SK-N-SH (cell line): ENCODE data around the gene UQCRHL. TPM values are rescaled to one million over a fixed set of nuclear protein-coding genes. Genes with fewer than 3 reads are reported as not detected.

ENCODE experiments used
- CTCF ChIA-PET: fragments of 300-600, 350-600 bp; formaldehyde crosslinking; extraction: SDS; loops from one replicate; lab custom pipeline; 2021; lab: Yijun Ruan, JAX
- POLR2A ChIA-PET: fragments of 350-600 bp; sonication (Branson Sonifier 250); formaldehyde crosslinking; extraction: SDS; loops from one replicate; lab custom pipeline; 2020; ENCODE audit warnings: antibody characterized with exemption, inconsistent platforms; lab: Yijun Ruan, JAX
- DNase-seq: peaks from one replicate; pipeline ENCODE4 v3.0.0; 2012
- H2AFZ ChIP-seq: fragments of 200-600 bp; sonication (generic); 2 replicates; pipeline ENCODE4 v1.8.1; 2016; ENCODE audit warnings: antibody characterized with exemption, mild to moderate bottlenecking, low read depth
- H3F3A ChIP-seq: fragments of 200-600 bp; sonication (generic); replicated peaks from 2 replicates; pipeline ENCODE3; 2016; ENCODE audit warnings: antibody characterized with exemption, mild to moderate bottlenecking; ENCODE audit not compliant: insufficient read depth
- H3K27ac ChIP-seq, 2 experiments: fragments of 200-500 bp in 1 of 2; fragments of 200-600 bp in 1 of 2; sonication (Bioruptor generic) in 1 of 2; sonication (generic), shearing (Covaris generic) in 1 of 2; 2 replicates each; pipeline versions ENCODE4 v1.5.1 to v1.6.1; 2014 to 2016; ENCODE audit warnings: low read depth in 2 of 2, inconsistent platforms in 1 of 2, low read length in 1 of 2, mild to moderate bottlenecking in 1 of 2, mixed read lengths in 1 of 2
- H3K27me3 ChIP-seq: fragments of 200-600 bp; sonication (generic), shearing (Covaris generic); 2 replicates; pipeline ENCODE4 v1.6.1; 2016; ENCODE audit warnings: mixed run types; ENCODE audit not compliant: insufficient read depth
- H3K36me3 ChIP-seq, 2 experiments: fragments of 200-500 bp in 1 of 2; fragments of 200-600 bp in 1 of 2; sonication (Bioruptor generic) in 1 of 2; sonication (generic) in 1 of 2; replicated peaks in 1 of 2; 2 replicates each; pipeline versions ENCODE3 to v1.5.1; 2014 to 2016; ENCODE audit warnings: low read length in 1 of 2, mild to moderate bottlenecking in 1 of 2; ENCODE audit not compliant: insufficient read depth in 2 of 2, control insufficient read depth in 1 of 2
- H3K4me1 ChIP-seq, 2 experiments: fragments of 200-500 bp in 1 of 2; fragments of 200-600 bp in 1 of 2; sonication (Bioruptor generic) in 1 of 2; sonication (generic), shearing (Covaris generic) in 1 of 2; 2 replicates each; pipeline versions ENCODE4 v1.5.1 to v1.6.1; 2014 to 2016; ENCODE audit warnings: low read depth in 1 of 2, low read length in 1 of 2, mixed run types in 1 of 2; ENCODE audit not compliant: insufficient read depth in 2 of 2, control insufficient read depth in 1 of 2
- H3K4me2 ChIP-seq: fragments of 200-600 bp; sonication (generic), shearing (Covaris generic); 2 replicates; pipeline ENCODE4 v1.6.1; 2017; ENCODE audit warnings: mixed run types
- H3K4me3 ChIP-seq, 2 experiments: fragments of 200-500 bp in 1 of 2; fragments of 200-600 bp in 1 of 2; sonication (Bioruptor generic) in 1 of 2; sonication (generic), shearing (Covaris generic) in 1 of 2; 2 replicates each; pipeline versions ENCODE4 v1.5.1 to v1.8.1; 2014 to 2016; ENCODE audit warnings: low read depth in 2 of 2, inconsistent platforms in 1 of 2, low read length in 1 of 2, mild to moderate bottlenecking in 1 of 2, mixed read lengths in 1 of 2, moderate library complexity in 1 of 2
- H3K79me2 ChIP-seq: fragments of 200-600 bp; sonication (generic); 2 replicates; pipeline ENCODE4 v1.8.1; 2017; ENCODE audit warnings: mild to moderate bottlenecking; ENCODE audit not compliant: insufficient read depth
- H3K9ac ChIP-seq: fragments of 200-600 bp; sonication (generic); 2 replicates; pipeline ENCODE4 v1.6.1; 2017; ENCODE audit warnings: mixed run types
- H3K9me2 ChIP-seq: fragments of 200-600 bp; sonication (generic); 2 replicates; pipeline ENCODE4 v1.6.1; 2017; ENCODE audit warnings: mixed run types
- H3K9me3 ChIP-seq: fragments of 200-600 bp; sonication (generic); 2 replicates; pipeline ENCODE4 v1.6.1; 2017; ENCODE audit warnings: mixed run types, mild to moderate bottlenecking, moderate library complexity
- H4K20me1 ChIP-seq: fragments of 200-600 bp; sonication (generic); 2 replicates; pipeline ENCODE4 v1.6.1; 2017; ENCODE audit warnings: mild to moderate bottlenecking, mixed run types; ENCODE audit not compliant: insufficient read depth
- CTCF ChIP-seq: fragments of 200-600 bp; sonication (generic); IDR thresholded peaks from 2 replicates; pipeline ENCODE4 v1.6.1; 2017; ENCODE audit warnings: antibody characterized with exemption, mild to moderate bottlenecking, moderate library complexity
- ELF1 ChIP-seq: IDR thresholded peaks from 2 replicates; pipeline ENCODE4 v1.4.0; 2012
- EZH2phosphoT487 ChIP-seq: fragments of 200-600 bp; sonication (generic); IDR thresholded peaks from 2 replicates; pipeline ENCODE4 v1.6.1; 2017; ENCODE audit warnings: low read depth, mixed run types, mild to moderate bottlenecking, antibody characterized with exemption, moderate library complexity, borderline replicate concordance
- FOXM1 ChIP-seq: IDR thresholded peaks from 2 replicates; pipeline ENCODE4 v1.4.0; 2012; ENCODE audit warnings: low read depth, mild to moderate bottlenecking
- GABPA ChIP-seq: IDR thresholded peaks from 2 replicates; pipeline ENCODE4 v1.4.0; 2012; ENCODE audit warnings: low read depth, mild to moderate bottlenecking
- GATA2 ChIP-seq: sonication (generic); formaldehyde crosslinking; IDR thresholded peaks from 2 replicates; pipeline ENCODE4 v1.5.0; 2020; ENCODE audit warnings: mild to moderate bottlenecking, missing genetic modification reagents
- MAX ChIP-seq: IDR thresholded peaks from 2 replicates; pipeline ENCODE4 v1.4.0; 2012; ENCODE audit warnings: low read depth
- NRF1 ChIP-seq: IDR thresholded peaks from 2 replicates; pipeline ENCODE4 v1.6.1; 2012; ENCODE audit warnings: low read depth, mild to moderate bottlenecking, low read length
- PBX3 ChIP-seq: IDR thresholded peaks from 2 replicates; pipeline ENCODE4; 2012
- RAD21 ChIP-seq: IDR thresholded peaks from 2 replicates; pipeline ENCODE4 v1.6.1; 2012; ENCODE audit warnings: mild to moderate bottlenecking, low read length
- RCOR1 ChIP-seq: fragments of 150-350 bp; IDR thresholded peaks from 2 replicates; pipeline ENCODE4 v1.6.1; 2017; ENCODE audit warnings: antibody characterized with exemption, low read length
- SIN3A ChIP-seq: IDR thresholded peaks from 2 replicates; pipeline ENCODE4 v1.6.1; 2012; ENCODE audit warnings: low read depth, mild to moderate bottlenecking, low read length, moderate library complexity, borderline replicate concordance
- SMC3 ChIP-seq: IDR thresholded peaks from 2 replicates; pipeline ENCODE4 v1.6.1; 2012; ENCODE audit warnings: low read depth, low read length, improper control_type of control experiment
- TAF1 ChIP-seq: IDR thresholded peaks from 2 replicates; pipeline ENCODE4 v1.6.1; 2012; ENCODE audit warnings: low read depth, mild to moderate bottlenecking, low read length, moderate library complexity, borderline replicate concordance
- TCF12 ChIP-seq: IDR thresholded peaks from 2 replicates; pipeline ENCODE4 v1.4.0; 2012
- USF2 ChIP-seq: fragments of 150-350 bp; IDR thresholded peaks from 2 replicates; pipeline ENCODE4 v1.6.1; 2017; ENCODE audit warnings: antibody characterized with exemption, low read length, low read depth, borderline replicate concordance
- YY1 ChIP-seq: IDR thresholded peaks from 2 replicates; pipeline ENCODE4 v1.4.0; 2012; ENCODE audit warnings: low read depth, mild to moderate bottlenecking
- ZBTB33 ChIP-seq: IDR thresholded peaks from 2 replicates; pipeline ENCODE4 v1.4.0; 2012; ENCODE audit warnings: low read depth, borderline replicate concordance
- WGBS: methylation state at CpG from one replicate; pipeline ENCODE4 v1.1.6; 2017; ENCODE audit warnings: low lambda C conversion rate; 5-methylcytosine and 5-hydroxymethylcytosine counted together
- polyA plus RNA-seq, 3 experiments: library from polyadenylated mRNA; depleted of rRNA; stranded (reverse); fragments of >200 nt; gene quantifications; 2 replicates each; pipeline ENCODE4 v1.2.3, GENCODE V29; 2012

Gene UQCRHL
- polyA plus RNA-seq, 1 of the 3 experiments (the other 2 are of a cell fraction): 2.8 TPM

GRCh38 chr1:15758343-15758931 lies 49.0 kb downstream of the UQCRHL start, which contains the start of gene FBLIM1:
TSS of gene FBLIM1 (plus strand) at chr1:15758795. CDS start at chr1:15764984, 6,189 bp downstream.
- DNase-seq: peak; percentile 78
- Histone ChIP-seq H3K27ac (peak within 1 kb of the TSS; percentile 84 to 92), H3K9me2 (no peaks in the 10 kb centered on the region), H3K9me3 (no peaks in the 10 kb centered on the region), H3K4me2 (peak within 1 kb of the TSS; percentile 88), H3K9ac (peak within 1 kb of the TSS; percentile 97)
- CTCF ChIA-PET: interaction anchor here (1.6 to 1.8 kb wide), 2 partner anchors 18 to 34 kb away, joined by 5 to 6 read pairs; no protein-coding TSS in a partner anchor
- TF ChIP-seq TAF1 (0 out of 2 replicates have a peak, but pooled peaks have one; percentile 21), PBX3 (no peak), USF2 (no peak), FOXM1 (no peak)
- TF ChIP-seq, all 33 proteins: peak for 1
- peaks cover 28 to 47% of the 10 kb centered on the region in 2 experiments for H3K4me1 ChIP-seq
- POLR2A ChIA-PET: interaction anchor here (1.3 kb wide), 1 partner anchor 155 kb away, joined by 3 read pairs; no protein-coding TSS in a partner anchor
- H3K36me3 ChIP-seq: no peaks in the 10 kb centered on the region
- 9% methylated on average over 40 of the region's 58 CpGs for WGBS
- peaks cover 15% of the 10 kb centered on the region for H4K20me1 ChIP-seq
- H3F3A ChIP-seq: peaks cover 42% of the 10 kb centered on the region
- peak within 1 kb of the TSS; percentile 68; the same call in 1 of the 2 replicates for H2AFZ ChIP-seq
- H3K4me3 ChIP-seq: peak within 1 kb of the TSS; percentile 74 to 82
- H3K79me2 ChIP-seq: peaks cover 47% of the 10 kb centered on the region
- H3K27me3 ChIP-seq: no peaks in the 10 kb centered on the region

- ChIA-PET POLR2A (interaction anchor here (0.6 to 1.3 kb wide), 4 partner anchors 19 to 274 kb away, joined by 3 to 5 read pairs (median 4); no protein-coding TSS in a partner anchor), CTCF (interaction anchor here (1.8 to 2.6 kb wide), 2 partner anchors 16 to 34 kb away, joined by 6 to 12 read pairs; no protein-coding TSS in a partner anchor)
- H4K20me1 ChIP-seq: peaks cover 11% of the 10 kb centered on the region
- H3K9me3 ChIP-seq: no peaks in the 10 kb centered on the region
- H3K36me3 ChIP-seq: no peaks in the 10 kb centered on the region
- H2AFZ ChIP-seq: peak overlapping the region; percentile 68; the same call in 1 of the 2 replicates
- peak overlapping the region; percentile 97 for H3K9ac ChIP-seq
- H3F3A ChIP-seq: peaks cover 42% of the 10 kb centered on the region
- no peaks in the 10 kb centered on the region for H3K9me2 ChIP-seq
- peak overlapping the region; percentile 74 to 82; a peak in 3 of 4 replicates for H3K4me3 ChIP-seq
- peak overlapping the region; percentile 20 to 92; a peak in 3 of 4 replicates for H3K27ac ChIP-seq
- no peaks in the 10 kb centered on the region for H3K27me3 ChIP-seq
- peak; percentile 90 for DNase-seq
- H3K4me1 ChIP-seq: peaks cover 28 to 47% of the 10 kb centered on the region in 2 experiments
- peak overlapping the region; percentile 88 for H3K4me2 ChIP-seq
- 13% methylated on average over 14 of the region's 24 CpGs for WGBS
- H3K79me2 ChIP-seq: peaks cover 40% of the 10 kb centered on the region
- TF ChIP-seq RAD21: 0 out of 2 replicates have a peak, but pooled peaks have one; percentile 36
- TF ChIP-seq MAX: no peak
- no peak for TF ChIP-seq NRF1
- no peak for TF ChIP-seq SIN3A
- TF ChIP-seq FOXM1: no peak
- no peak for TF ChIP-seq SMC3
- TF ChIP-seq GATA2: peak; percentile 88
- no peak for TF ChIP-seq ELF1
- TF ChIP-seq ZBTB33: no peak
- no peak for TF ChIP-seq GABPA
- 0 out of 2 replicates have a peak, but pooled peaks have one; percentile 7 for TF ChIP-seq CTCF
- no peak for TF ChIP-seq TCF12
- TF ChIP-seq YY1: no peak
- peak; percentile 44; the same call in 1 of the 2 replicates for TF ChIP-seq RCOR1
- TF ChIP-seq EZH2phosphoT487: no peak
Measured at GRCh38 chr1:15757575-15758342, 49.7 kb downstream of the UQCRHL start.
